H1 (cell line): Measurements from ENCODE around the gene ZPR1. TPM values are rescaled to one million over a fixed set of nuclear protein-coding genes. Genes with fewer than 3 reads are reported as not detected.

Source experiments
- CTCF ChIA-PET: fragments of 300-600 bp; sonication (Branson Sonifier 250); formaldehyde crosslinking; loops from one replicate; lab custom pipeline; 2021; ENCODE audit not compliant: partially characterized antibody; lab: Charles Lee
- POLR2A ChIA-PET: fragments of 300-600 bp; sonication (Branson Sonifier 250); formaldehyde crosslinking; loops from one replicate; lab custom pipeline; 2021; ENCODE audit warnings: inconsistent platforms; ENCODE audit not compliant: partially characterized antibody; lab: Charles Lee
- DNase-seq, 2 experiments: peaks; one replicate each; pipeline versions ENCODE4 v3.0.0 to v3.0.0-alpha.2; 2010 to 2022; ENCODE audit warnings: low spot score in 2 of 2, low read depth in 1 of 2, mixed read lengths in 1 of 2
- FAIRE-seq: peaks from 2 replicates; lab custom pipeline; 2011; peaks lifted over from hg19 to GRCh38; lab: Jason Lieb, UNC
- H2AFZ ChIP-seq: 2 replicates; pipeline ENCODE4 v1.8.1; 2012; ENCODE audit warnings: low read length, inconsistent platforms
- H2AK5ac ChIP-seq: 2 replicates; pipeline ENCODE4 v1.6.1; 2013; ENCODE audit warnings: low read depth, low read length
- H2BK120ac ChIP-seq: replicated peaks from 2 replicates; pipeline ENCODE3; 2013; ENCODE audit warnings: low read depth, low read length, inconsistent platforms
- H2BK12ac ChIP-seq: 2 replicates; pipeline ENCODE4 v1.6.1; 2013; ENCODE audit warnings: low read depth, low read length
- H2BK15ac ChIP-seq: 2 replicates; pipeline ENCODE4 v1.6.1; 2013; ENCODE audit warnings: low read length
- H2BK20ac ChIP-seq: 2 replicates; pipeline ENCODE4 v1.6.1; 2013; ENCODE audit warnings: low read length
- H2BK5ac ChIP-seq: 2 replicates; pipeline ENCODE4 v1.6.1; 2013; ENCODE audit warnings: low read depth, low read length
- H3K14ac ChIP-seq: 2 replicates; pipeline ENCODE4 v1.6.1; 2013; ENCODE audit warnings: inconsistent platforms; ENCODE audit not compliant: insufficient read length
- H3K18ac ChIP-seq: 2 replicates; pipeline ENCODE4 v1.6.1; 2013; ENCODE audit warnings: low read length; ENCODE audit errors: extremely low read depth
- H3K23ac ChIP-seq: 2 replicates; pipeline ENCODE4 v1.6.1; 2013; ENCODE audit warnings: inconsistent platforms; ENCODE audit not compliant: insufficient read length
- H3K23me2 ChIP-seq: 2 replicates; pipeline ENCODE4 v1.6.1; 2013; ENCODE audit warnings: low read depth, low read length
- H3K27ac ChIP-seq: 2 replicates; pipeline ENCODE4 v1.6.1; 2011; ENCODE audit warnings: low read depth, low read length, inconsistent platforms
- H3K27me3 ChIP-seq, 4 experiments: replicated peaks in 1 of 4; 1 replicate in 1 of 4; 2 replicates in 3 of 4; pipeline versions ENCODE4 v1.6.1 to v1.8.1; 2011 to 2013; ENCODE audit warnings: low read length in 3 of 4, mild to moderate bottlenecking in 3 of 4, inconsistent platforms in 2 of 4, mixed read lengths in 2 of 4, moderate library complexity in 1 of 4; ENCODE audit not compliant: control insufficient read depth in 3 of 4, insufficient read depth in 3 of 4; ENCODE audit errors: extremely low read depth in 1 of 4
- H3K36me3 ChIP-seq, 4 experiments: 2 replicates each; pipeline versions ENCODE4 v1.6.1 to v1.8.1; 2011 to 2013; ENCODE audit warnings: mild to moderate bottlenecking in 4 of 4, low read length in 3 of 4, moderate library complexity in 2 of 4, control low read depth in 1 of 4, inconsistent platforms in 1 of 4; ENCODE audit not compliant: insufficient read depth in 4 of 4, control insufficient read depth in 2 of 4
- H3K4ac ChIP-seq: replicated peaks from 2 replicates; pipeline ENCODE3; 2013; ENCODE audit warnings: low read length, low read depth, mixed read lengths, inconsistent platforms; ENCODE audit not compliant: insufficient read length
- H3K4me1 ChIP-seq, 4 experiments: replicated peaks in 1 of 4; 1 replicate in 1 of 4; 2 replicates in 3 of 4; pipeline versions ENCODE4 v1.6.1 to v1.8.1; 2011 to 2013; ENCODE audit warnings: low read length in 3 of 4, inconsistent platforms in 2 of 4, mixed read lengths in 1 of 4; ENCODE audit not compliant: insufficient read depth in 4 of 4, control insufficient read depth in 3 of 4
- H3K4me2 ChIP-seq, 2 experiments: 2 replicates each; pipeline versions ENCODE4 v1.6.1 to v1.8.1; 2011 to 2013; ENCODE audit warnings: low read depth in 2 of 2, low read length in 2 of 2, control low read depth in 1 of 2, inconsistent platforms in 1 of 2, mild to moderate bottlenecking in 1 of 2; ENCODE audit not compliant: insufficient read depth in 1 of 2
- H3K4me3 ChIP-seq, 4 experiments: fragments of 200-600, 300-600 bp in 1 of 4; sonication (generic), shearing (Covaris generic), sonication (Bioruptor Twin) in 1 of 4; 2 replicates each; pipeline versions ENCODE4 v1.5.1 to v1.8.1; 2011 to 2016; ENCODE audit warnings: low read length in 4 of 4, low read depth in 3 of 4, control low read depth in 2 of 4, inconsistent platforms in 2 of 4, mild to moderate bottlenecking in 2 of 4, mixed read lengths in 1 of 4, moderate library complexity in 1 of 4; ENCODE audit not compliant: insufficient read depth in 2 of 4; ENCODE audit errors: extremely low read depth in 1 of 4
- H3K56ac ChIP-seq: replicated peaks from 2 replicates; pipeline ENCODE3; 2013; ENCODE audit warnings: low read depth, mild to moderate bottlenecking, mixed read lengths, low read length, inconsistent platforms; ENCODE audit not compliant: insufficient read length
- H3K79me1 ChIP-seq: 2 replicates; pipeline ENCODE4 v1.6.1; 2013; ENCODE audit warnings: low read depth, low read length, control low read depth
- H3K79me2 ChIP-seq, 2 experiments: 2 replicates each; pipeline versions ENCODE4 v1.6.1 to v1.8.1; 2012 to 2013; ENCODE audit warnings: low read length in 2 of 2, mild to moderate bottlenecking in 2 of 2, inconsistent platforms in 1 of 2; ENCODE audit not compliant: insufficient read depth in 2 of 2, control insufficient read depth in 1 of 2
- H3K9ac ChIP-seq, 4 experiments: replicated peaks in 1 of 4; 1 replicate in 1 of 4; 2 replicates in 3 of 4; pipeline versions ENCODE4 v1.6.1 to v1.8.1; 2011 to 2013; ENCODE audit warnings: low read depth in 3 of 4, low read length in 3 of 4, control low read depth in 2 of 4, mild to moderate bottlenecking in 2 of 4, moderate library complexity in 2 of 4, inconsistent platforms in 1 of 4; ENCODE audit errors: extremely low read depth in 1 of 4
- H3K9me3 ChIP-seq, 2 experiments: 2 replicates each; pipeline versions ENCODE4 v1.6.1 to v1.8.1; 2012 to 2013; ENCODE audit warnings: mild to moderate bottlenecking in 2 of 2, moderate library complexity in 2 of 2, control low read depth in 1 of 2, inconsistent platforms in 1 of 2, low read depth in 1 of 2, low read length in 1 of 2, mixed read lengths in 1 of 2; ENCODE audit not compliant: insufficient read depth in 2 of 2
- H4K20me1 ChIP-seq, 2 experiments: replicated peaks in 1 of 2; 2 replicates each; pipeline versions ENCODE3 to v1.8.1; 2011 to 2013; ENCODE audit warnings: inconsistent platforms in 2 of 2, low read length in 2 of 2, mild to moderate bottlenecking in 1 of 2; ENCODE audit not compliant: insufficient read depth in 2 of 2, control insufficient read depth in 1 of 2
- H4K5ac ChIP-seq: 2 replicates; pipeline ENCODE4 v1.6.1; 2013; ENCODE audit warnings: low read length, low read depth, mixed read lengths, inconsistent platforms; ENCODE audit not compliant: insufficient read length
- H4K8ac ChIP-seq: 2 replicates; pipeline ENCODE4 v1.8.0; 2013; ENCODE audit warnings: mild to moderate bottlenecking, moderate library complexity, low read length, inconsistent platforms; ENCODE audit not compliant: insufficient read depth; ENCODE audit errors: extremely low read depth
- H4K91ac ChIP-seq: replicated peaks from 2 replicates; pipeline ENCODE3; 2013; ENCODE audit warnings: low read length, mixed read lengths, inconsistent platforms; ENCODE audit not compliant: insufficient read length
- CBX8 ChIP-seq: fragments of 300-800, 300-1000 bp; sonication (generic); IDR thresholded peaks from 2 replicates; pipeline ENCODE4 v1.7.1; 2016; ENCODE audit warnings: low read depth, low read length, borderline replicate concordance
- EP300 ChIP-seq, 2 experiments: IDR thresholded peaks; 1 replicate in 1 of 2; 2 replicates in 1 of 2; pipeline ENCODE4 v1.6.1; 2011 to 2012; ENCODE audit warnings: low read depth in 2 of 2, low read length in 2 of 2, mild to moderate bottlenecking in 2 of 2, borderline replicate concordance in 1 of 2, inconsistent platforms in 1 of 2, moderate library complexity in 1 of 2
- KDM1A ChIP-seq: fragments of 200-600, 300-600 bp; sonication (generic); IDR thresholded peaks from 2 replicates; pipeline ENCODE4 v1.7.1; 2016; ENCODE audit warnings: mild to moderate bottlenecking, low read length, borderline replicate concordance
- SIX5 ChIP-seq: IDR thresholded peaks from 2 replicates; pipeline ENCODE4 v1.6.1; 2011; ENCODE audit warnings: mild to moderate bottlenecking, low read depth, low read length
- WGBS, 2 experiments: shearing (Covaris generic) in 1 of 2; methylation state at CpG; one replicate each; pipeline versions ENCODE4 v1.1.6 to v1.1.7; 2013 to 2015; ENCODE audit warnings: low lambda C conversion rate in 2 of 2, mixed read lengths in 2 of 2, inconsistent platforms in 1 of 2, low coverage in 1 of 2, missing lambda C conversion rate in 1 of 2; ENCODE audit not compliant: insufficient replicate concordance in 2 of 2, insufficient coverage in 1 of 2, insufficient read length in 1 of 2; ENCODE audit errors: extremely low coverage in 1 of 2, missing lambda C conversion rate in 1 of 2; 5-methylcytosine and 5-hydroxymethylcytosine counted together
- polyA plus RNA-seq, 7 experiments: library from polyadenylated mRNA; depleted of rRNA in 3 of 7; stranded (reverse) in 5 of 7; unstranded in 2 of 7; fragments of >200 nt in 5 of 7; fragments of 200-250 nt in 2 of 7; gene quantifications; 1 replicate in 5 of 7; 2 replicates in 1 of 7; 4 replicates in 1 of 7; pipeline versions ENCODE4 v1.2.1 to v1.2.3, GENCODE V29; 2011 to 2013; ENCODE audit warnings: missing spikeins in 2 of 7, mixed read lengths in 2 of 7
- total RNA-seq: library from RNA; stranded (reverse); fragmentation: NEBNext Ultra II Directional; extraction: Animal tissue kit (Norgen Biotek cat#: 25700); gene quantifications from 2 replicates; pipeline ENCODE4 v1.2.1, GENCODE V29; 2021

ZPR1 gene
- total and polyA plus RNA-seq, 2 of the 8 experiments (the other 6 are each of a cell fraction or from before 2014, with no cell fraction given), result 36.7 to 70.5 TPM

DNA sequence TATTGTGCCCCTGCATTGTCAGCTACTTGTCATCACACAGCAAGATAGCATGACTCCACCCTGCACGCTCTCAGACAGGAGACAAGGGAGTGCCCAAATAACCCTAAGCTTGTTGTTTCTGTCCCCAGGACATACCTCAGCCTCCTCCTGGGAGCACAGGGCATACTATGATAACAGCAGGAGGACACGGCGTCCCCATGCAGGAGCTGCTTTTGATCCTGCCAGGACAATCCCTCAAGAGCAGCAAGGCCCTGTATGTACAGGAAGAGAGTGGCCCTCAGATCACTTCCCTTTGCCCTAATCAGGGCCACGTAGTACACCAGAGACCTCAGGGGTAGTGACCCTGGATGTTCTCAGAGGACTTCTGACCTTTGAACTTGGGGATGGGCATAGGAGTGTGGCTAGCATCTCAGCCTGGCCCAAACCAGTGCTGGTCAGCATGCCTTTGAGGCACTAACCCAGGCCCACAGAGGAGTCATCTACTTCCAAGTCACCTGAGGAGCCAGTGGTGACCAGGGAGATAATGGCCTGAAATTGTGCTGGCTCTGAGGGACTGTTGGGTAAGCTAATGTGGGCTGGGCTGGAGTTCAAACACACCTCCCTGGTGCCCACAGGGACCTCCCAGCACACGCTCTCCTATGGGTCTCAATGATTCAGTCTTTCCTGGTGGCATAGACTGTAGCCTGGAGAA is 26.1 kb upstream of the ZPR1 start:
- DNase-seq (no peak), FAIRE-seq (no peak)
- no peak overlapping the region for H3K9ac ChIP-seq
- no peaks in the 10 kb centered on the region; the same call in 1 of the 2 replicates for H3K23me2 ChIP-seq
- H2BK15ac ChIP-seq, result no peak overlapping the region
- no peak overlapping the region for H3K4me3 ChIP-seq
- H3K14ac ChIP-seq, result no peak overlapping the region
- POLR2A ChIA-PET, result interaction anchor here (1.4 kb wide), 1 partner anchor 22 kb away, joined by 3 read pairs; no protein-coding TSS in a partner anchor
- no peaks in the 10 kb centered on the region for H3K27me3 ChIP-seq
- H3K9me3 ChIP-seq, result no peaks in the 10 kb centered on the region
- CTCF ChIA-PET, result interaction anchor here (0.6 to 2.0 kb wide), 11 partner anchors 9 to 325 kb away, joined by 3 to 11 read pairs (median 5); partner anchors contain the start of genes APOA1, APOA4 and APOA5
- no peak overlapping the region for H2BK5ac ChIP-seq
- no peak overlapping the region for H3K23ac ChIP-seq
- no peaks in the 10 kb centered on the region for H4K20me1 ChIP-seq
- H4K5ac ChIP-seq, result no peak overlapping the region
- no peak overlapping the region for H3K18ac ChIP-seq
- H2AFZ ChIP-seq, result no peak overlapping the region
- 72% methylated on average over 5 of the region's 5 CpGs; no CpG with 5 or more reads in 1 of the 2 experiments for WGBS, 2 experiments
- no peak overlapping the region for H3K27ac ChIP-seq
- no peak overlapping the region for H2BK120ac ChIP-seq
- H3K4ac ChIP-seq, result no peak overlapping the region
- H4K91ac ChIP-seq, result no peak overlapping the region
- no peaks in the 10 kb centered on the region for H3K79me1 ChIP-seq
- no peak for TF ChIP-seq CBX8
- no peak for TF ChIP-seq SIX5
- no peak for TF ChIP-seq KDM1A
- no peak for TF ChIP-seq EP300 (IDR thresholded peaks at IDR 0.05; ENCODE audit: borderline replicate concordance in 1 of 2, low read depth in 2 of 2, low read length in 2 of 2)
- H3K56ac ChIP-seq, result no peak overlapping the region
- no peak overlapping the region for H3K4me2 ChIP-seq
- H2BK20ac ChIP-seq, result no peak overlapping the region
- no peaks in the 10 kb centered on the region for H3K79me2 ChIP-seq
- H2BK12ac ChIP-seq, result no peak overlapping the region
- no peak overlapping the region; the same call in 1 of the 2 replicates for H4K8ac ChIP-seq
- no peaks in the 10 kb centered on the region for H3K4me1 ChIP-seq
- no peaks in the 10 kb centered on the region for H3K36me3 ChIP-seq
- H2AK5ac ChIP-seq, result no peak overlapping the region
